Measurements from ENCODE around the gene TMC4.

DNA sequence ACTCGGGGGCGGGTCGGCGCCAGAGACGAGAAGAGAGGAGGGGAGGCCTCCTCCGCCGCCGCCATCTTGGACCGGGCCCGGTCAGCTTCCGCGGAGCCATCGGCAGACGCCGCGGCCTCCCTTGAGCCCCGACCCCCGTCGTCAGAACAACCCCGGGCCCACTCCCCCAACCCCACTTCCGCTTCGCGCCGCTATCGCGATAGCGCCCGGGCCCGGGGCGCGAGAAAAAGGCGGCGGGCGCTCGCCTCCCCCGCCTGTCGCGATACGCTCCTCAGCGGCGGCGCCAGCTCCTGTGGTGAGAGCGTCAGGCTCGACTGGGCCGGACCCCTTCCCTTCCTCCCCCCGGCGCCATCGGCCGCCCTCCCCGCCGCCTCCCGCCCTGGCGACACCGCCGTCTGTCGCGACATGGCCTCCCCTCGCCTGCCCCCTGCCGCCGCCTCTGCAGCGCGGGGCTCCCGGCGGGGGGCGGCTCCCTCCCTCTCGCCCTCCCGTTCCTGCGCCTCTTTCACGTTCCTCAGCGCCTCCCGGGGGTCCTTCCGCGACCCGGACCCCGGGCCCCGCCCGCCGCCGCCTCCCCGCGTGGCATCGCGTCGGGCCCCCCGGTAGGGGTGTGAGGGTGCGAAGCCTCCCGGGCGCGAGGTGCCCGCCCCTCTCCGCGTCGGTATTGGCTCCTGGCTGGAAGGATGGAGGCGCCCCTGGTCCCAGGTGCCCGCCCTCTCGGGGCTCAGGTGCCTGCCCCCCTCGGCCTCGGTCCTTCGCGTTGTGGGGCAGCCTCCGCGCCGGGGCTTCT, 35.1 kb downstream of the TMC4 start, which contains the start of gene CNOT3:
- TF ChIP-seq EZH2 (IDR thresholded peaks at IDR 0.05; ENCODE audit: low read depth, unreplicated experiment), result no peak
- TF ChIP-seq, protein P1, sequence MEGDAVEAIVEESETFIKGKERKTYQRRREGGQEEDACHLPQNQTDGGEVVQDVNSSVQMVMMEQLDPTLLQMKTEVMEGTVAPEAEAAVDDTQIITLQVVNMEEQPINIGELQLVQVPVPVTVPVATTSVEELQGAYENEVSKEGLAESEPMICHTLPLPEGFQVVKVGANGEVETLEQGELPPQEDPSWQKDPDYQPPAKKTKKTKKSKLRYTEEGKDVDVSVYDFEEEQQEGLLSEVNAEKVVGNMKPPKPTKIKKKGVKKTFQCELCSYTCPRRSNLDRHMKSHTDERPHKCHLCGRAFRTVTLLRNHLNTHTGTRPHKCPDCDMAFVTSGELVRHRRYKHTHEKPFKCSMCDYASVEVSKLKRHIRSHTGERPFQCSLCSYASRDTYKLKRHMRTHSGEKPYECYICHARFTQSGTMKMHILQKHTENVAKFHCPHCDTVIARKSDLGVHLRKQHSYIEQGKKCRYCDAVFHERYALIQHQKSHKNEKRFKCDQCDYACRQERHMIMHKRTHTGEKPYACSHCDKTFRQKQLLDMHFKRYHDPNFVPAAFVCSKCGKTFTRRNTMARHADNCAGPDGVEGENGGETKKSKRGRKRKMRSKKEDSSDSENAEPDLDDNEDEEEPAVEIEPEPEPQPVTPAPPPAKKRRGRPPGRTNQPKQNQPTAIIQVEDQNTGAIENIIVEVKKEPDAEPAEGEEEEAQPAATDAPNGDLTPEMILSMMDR (conservative IDR thresholded peaks at IDR 0.05; ENCODE audit: low read depth in 2 of 2), result peak; percentile 16 to 17; a peak in 1 of 4 replicates
